GM19397 (cell line): ENCODE results near the gene EPB41L4A.
"Not testable (repeated sequence)": the region's sequence is repeated elsewhere in the genome, so short reads cannot be mapped to it uniquely, and the experiment has no call there.

Source experiments
- ATAC-seq: cut with Tn5 transposase; IDR thresholded peaks from one replicate; pipeline ENCODE4 v1.9.1; 2021; ENCODE audit warnings: mild to moderate bottlenecking, moderate library complexity; ENCODE audit not compliant: unreplicated experiment

Gene EPB41L4A

GRCh38 chr5:112263469-112263868, 155.6 kb downstream of the EPB41L4A start:
- no peak for ATAC-seq

- no peak for ATAC-seq
These were observed 160.5 kb downstream of the EPB41L4A start for GRCh38 chr5:112258571-112258970.

GRCh38 chr5:112257976-112258375, 161.1 kb downstream of the EPB41L4A start:
- ATAC-seq = no peak

- ATAC-seq = no peak
These were observed 162.1 kb downstream of the EPB41L4A start for GRCh38 chr5:112257005-112257404.

GRCh38 chr5:112254303-112254702, 164.8 kb downstream of the EPB41L4A start:
- no peak for ATAC-seq

GRCh38 chr5:112253478-112254250, 165.4 kb downstream of the EPB41L4A start:
- no peak for ATAC-seq

- ATAC-seq = no peak
These were observed 168.5 kb downstream of the EPB41L4A start for GRCh38 chr5:112250551-112250950.

- ATAC-seq = no peak
These were observed 170.5 kb downstream of the EPB41L4A start for GRCh38 chr5:112248623-112249022.

- ATAC-seq = no peak
These were observed 171.1 kb downstream of the EPB41L4A start for GRCh38 chr5:112247960-112248359.

GRCh38 chr5:112245656-112246055, 173.4 kb downstream of the EPB41L4A start:
- no peak for ATAC-seq

- no peak for ATAC-seq
These were observed 179.1 kb downstream of the EPB41L4A start for GRCh38 chr5:112239996-112240395.

- no peak for ATAC-seq
These were observed 180.6 kb downstream of the EPB41L4A start for GRCh38 chr5:112238473-112238872.

- no peak for ATAC-seq
These were observed 181.6 kb downstream of the EPB41L4A start for GRCh38 chr5:112237456-112237855.

GRCh38 chr5:112234000-112234399, 185.1 kb downstream of the EPB41L4A start:
- no peak for ATAC-seq

- ATAC-seq = no peak
These were observed 186.4 kb downstream of the EPB41L4A start for GRCh38 chr5:112232667-112233066.

GRCh38 chr5:112230606-112231005, 188.5 kb downstream of the EPB41L4A start:
- ATAC-seq = no peak

GRCh38 chr5:112228667-112229066, 190.4 kb downstream of the EPB41L4A start:
- ATAC-seq = no peak

GRCh38 chr5:112227911-112228631, 191.0 kb downstream of the EPB41L4A start:
- no peak for ATAC-seq

GRCh38 chr5:112226215-112226614, 192.9 kb downstream of the EPB41L4A start:
- no peak for ATAC-seq

- ATAC-seq = not testable (repeated sequence)
These were observed 196.1 kb downstream of the EPB41L4A start for GRCh38 chr5:112222997-112223396.

- no peak for ATAC-seq
These were observed 197.9 kb downstream of the EPB41L4A start for GRCh38 chr5:112221128-112221527.

- no peak for ATAC-seq
These were observed 200.1 kb downstream of the EPB41L4A start for GRCh38 chr5:112219000-112219399.
